Heart left ventricle (tissue), 16 donors: ENCODE data around the gene WDR48. TPM values are rescaled to one million over a fixed set of nuclear protein-coding genes. Genes with fewer than 3 reads are reported as not detected.

Source experiments
- ATAC-seq, 4 donors: fragments of 200-7000 bp; cut with Tn5 transposase; one replicate each; pipeline ENCODE4 v1.9.1; 2020 to 2022; ENCODE audit warnings: moderate library complexity in 4 of 4, mild to moderate bottlenecking in 3 of 4, moderate number of reproducible peaks in 1 of 4
- DNase-seq, 5 donors: peaks; one replicate each; pipeline ENCODE4 v3.0.0-alpha.2; 2020
- H3K27ac ChIP-seq, 12 donors: fragments of 200-600 bp; sonication (generic) in 4 of 12; one replicate each; pipeline versions ENCODE4 v1.5.0 to v1.8.0; 2016 to 2022; ENCODE audit warnings: mild to moderate bottlenecking in 2 of 12
- H3K27me3 ChIP-seq, 9 donors: fragments of 200-600 bp; sonication (generic) in 2 of 9; one replicate each; pipeline versions ENCODE4 v1.5.1 to v1.8.0; 2016 to 2022; ENCODE audit warnings: mild to moderate bottlenecking in 3 of 9
- H3K36me3 ChIP-seq, 9 donors: fragments of 200-600 bp; sonication (generic) in 2 of 9; one replicate each; pipeline versions ENCODE4 v1.5.0 to v1.8.0; 2018 to 2022; ENCODE audit warnings: mild to moderate bottlenecking in 2 of 9
- H3K4me1 ChIP-seq, 12 donors: fragments of 200-600 bp; sonication (generic) in 4 of 12; one replicate each; pipeline versions ENCODE4 v1.5.0 to v1.8.0; 2016 to 2022; ENCODE audit warnings: mild to moderate bottlenecking in 3 of 12
- H3K4me3 ChIP-seq, 12 donors: fragments of 200-600 bp; sonication (generic) in 4 of 12; one replicate each; pipeline versions ENCODE4 v1.5.0 to v1.8.0; 2017 to 2022; ENCODE audit warnings: mild to moderate bottlenecking in 9 of 12, moderate library complexity in 4 of 12
- H3K9me3 ChIP-seq, 12 donors: fragments of 200-600 bp; sonication (generic) in 4 of 12; one replicate each; pipeline versions ENCODE4 v1.5.0 to v1.8.0; 2016 to 2022; ENCODE audit warnings: mild to moderate bottlenecking in 1 of 12
- CTCF ChIP-seq, 12 donors: fragments of 200-600 bp; sonication (generic) in 4 of 12; IDR thresholded peaks; one replicate each; pipeline versions ENCODE4 v1.5.0 to v1.8.0; 2018 to 2022; ENCODE audit warnings: antibody characterized with exemption in 12 of 12, mild to moderate bottlenecking in 5 of 12
- POLR2A ChIP-seq, 2 donors: fragments of 450-650 bp; IDR thresholded peaks; one replicate each; pipeline ENCODE4 v1.6.1; 2017; ENCODE audit warnings: antibody characterized with exemption in 2 of 2, mild to moderate bottlenecking in 2 of 2, moderate library complexity in 2 of 2
- WGBS, 4 donors: extraction: QIAGEN DNeasy Blood & Tissue Kit in 2 of 4; methylation state at CpG; one replicate each; pipeline versions ENCODE4 v1.1.5 to v1.1.7; 2013 to 2018; 5-methylcytosine and 5-hydroxymethylcytosine counted together
- intact Hi-C, 10 donors: fragments of 100-400 bp; cut with DNase I; formaldehyde crosslinking; loops; one replicate each; pipeline versions ENCODE4 v1.11.1 to v1.14.2; 2022
- polyA plus RNA-seq, 2 donors: library from polyadenylated mRNA; stranded (reverse); fragments of 200-250 nt; gene quantifications; one replicate each; pipeline ENCODE4 v1.2.3, GENCODE V29; 2013
- total RNA-seq, 9 donors: library from RNA; depleted of rRNA in 2 of 9; stranded (reverse); fragments of >200 nt in 2 of 9; fragmentation: NEBNext Ultra II Directional in 3 of 9; extraction: Animal tissue kit (Norgen Biotek cat#: 25700) in 3 of 9; gene quantifications; one replicate each; pipeline versions ENCODE4 v1.1.0 to v1.2.4, GENCODE V29; 2016 to 2023
- donor health status: ischemic (EF 13 %, LVEDD 7.1; RV severe dilation, severe dysfunction).
- donor health status: healthy with polysubstance abuse.
- donor health status: DM: no; HTN: yes; CAD: no.
- donor health status: DM: no; HTN: no; CAD: no.
- donor health status: ischemic (EF 25% LVEDD 6.9; RV normal size, moderate dysfunction).
- donor health status: ischemic (EF 25% LVEDD 5.7; RV mildly dilated, moderate dysfunction).
- donor health status: healthy.
- donor health status: DM: yes; HTN: yes; CAD: no.
- donor health status: ischemic (EF 35%, LVEDD 5.7; RV mildly dilated, moderate dysfunction).
- donor health status: nonischemic (EF 11% LVEDD 7.7; RV severe dilation, severe dysfunction).
- donor health status: DM: yes; HTN: yes; CAD: no.
- donor health status: PGD.
- donor health status: ischemic (EF 29% LVEDD 5.4; RV normal size, mild dysfunction).
- donor health status: nonischemic (EF 23%, LVEDD 6.1; RV moderate dilation, normal function).

WDR48 gene
- total and polyA plus RNA-seq, 11 donors = 8.0 to 35.4 (median 22.5) TPM

- no peak for TF ChIP-seq POLR2A (IDR thresholded peaks at IDR 0.05)
- TF ChIP-seq CTCF (IDR thresholded peaks at IDR 0.05) = no peak
- Histone ChIP-seq H3K4me3 (no peak overlapping the region), H3K9me3 (no peaks in the 10 kb centered on the region), H3K4me1 (peaks cover 0 to 22% (median 15%) of the 10 kb centered on the region in 12 donors), H3K27me3 (no peaks in the 10 kb centered on the region), H3K36me3 (peaks cover 0 to 94% (median 91%) of the 10 kb centered on the region in 9 donors), H3K27ac (peak overlapping the region in 6 of 12 donors; percentile 3 to 43 (median 12))
- peak; percentile 43 to 81 (median 64) for ATAC-seq
- intact Hi-C loops = no loop called here
- WGBS, 4 donors = 8 to 14% (median 10%) methylated on average over 3 of the region's 3 CpGs
- DNase-seq = no peak
Measured at GRCh38 chr3:39096775-39097174, 45.0 kb downstream of the WDR48 start.

- peaks cover 0 to 25% (median 15%) of the 10 kb centered on the region in 12 donors for H3K4me1 ChIP-seq
- peak in 3 of 4 donors; percentile 15 to 36 (median 35) for ATAC-seq
Measured at GRCh38 chr3:39097716-39098472, 46.1 kb downstream of the WDR48 start.

GRCh38 chr3:39098473-39099000, 46.7 kb downstream of the WDR48 start:
- no peak for ATAC-seq
- DNase-seq = no peak

More at GRCh38 chr3:39097716-39098472, 46.1 kb downstream of the WDR48 start:
- H3K4me3 ChIP-seq = no peak overlapping the region
- peaks cover 0 to 88% (median 81%) of the 10 kb centered on the region in 9 donors for H3K36me3 ChIP-seq
- intact Hi-C loops = no loop called here
- H3K27ac ChIP-seq = no peak overlapping the region
- no peaks in the 10 kb centered on the region for H3K9me3 ChIP-seq
- H3K27me3 ChIP-seq = no peaks in the 10 kb centered on the region
- 71 to 84% (median 81%) methylated on average over 5 to 8 of the region's 8 CpGs for WGBS, 4 donors
- no peak for DNase-seq
- TF ChIP-seq CTCF (IDR thresholded peaks at IDR 0.05) (no peak), POLR2A (IDR thresholded peaks at IDR 0.05) (no peak)

More at GRCh38 chr3:39098473-39099000, 46.7 kb downstream of the WDR48 start:
- Histone ChIP-seq H3K4me3 (no peak overlapping the region), H3K9me3 (no peaks in the 10 kb centered on the region), H3K36me3 (peaks cover 0 to 82% (median 74%) of the 10 kb centered on the region in 9 donors), H3K4me1 (peaks cover 0 to 30% (median 17%) of the 10 kb centered on the region in 12 donors), H3K27ac (no peak overlapping the region), H3K27me3 (no peaks in the 10 kb centered on the region)
- intact Hi-C loops = no loop called here
- TF ChIP-seq CTCF (IDR thresholded peaks at IDR 0.05) (no peak), POLR2A (IDR thresholded peaks at IDR 0.05) (no peak)
- WGBS, 4 donors = 85 to 91% (median 89%) methylated on average over 3 to 8 of the region's 8 CpGs
